Muscle of arm (tissue), 12 donors: ENCODE data around the gene PTPN13. TPM values are rescaled to one million over a fixed set of nuclear protein-coding genes. Genes with fewer than 3 reads are reported as not detected.

ENCODE experiments used
- DNase-seq: peaks from one replicate; pipeline ENCODE4 v3.0.0-alpha.2; 2013
- polyA plus RNA-seq, 12 donors: library from polyadenylated mRNA; unstranded; fragments of 120-200 nt; gene quantifications; one replicate each; pipeline ENCODE4 v1.2.1, GENCODE V29; 2013; ENCODE audit not compliant: insufficient read length in 12 of 12

The PTPN13 gene
- polyA plus RNA-seq, 12 donors: 2.8 to 42.5 (median 4.5) TPM; not detected in 1

DNA sequence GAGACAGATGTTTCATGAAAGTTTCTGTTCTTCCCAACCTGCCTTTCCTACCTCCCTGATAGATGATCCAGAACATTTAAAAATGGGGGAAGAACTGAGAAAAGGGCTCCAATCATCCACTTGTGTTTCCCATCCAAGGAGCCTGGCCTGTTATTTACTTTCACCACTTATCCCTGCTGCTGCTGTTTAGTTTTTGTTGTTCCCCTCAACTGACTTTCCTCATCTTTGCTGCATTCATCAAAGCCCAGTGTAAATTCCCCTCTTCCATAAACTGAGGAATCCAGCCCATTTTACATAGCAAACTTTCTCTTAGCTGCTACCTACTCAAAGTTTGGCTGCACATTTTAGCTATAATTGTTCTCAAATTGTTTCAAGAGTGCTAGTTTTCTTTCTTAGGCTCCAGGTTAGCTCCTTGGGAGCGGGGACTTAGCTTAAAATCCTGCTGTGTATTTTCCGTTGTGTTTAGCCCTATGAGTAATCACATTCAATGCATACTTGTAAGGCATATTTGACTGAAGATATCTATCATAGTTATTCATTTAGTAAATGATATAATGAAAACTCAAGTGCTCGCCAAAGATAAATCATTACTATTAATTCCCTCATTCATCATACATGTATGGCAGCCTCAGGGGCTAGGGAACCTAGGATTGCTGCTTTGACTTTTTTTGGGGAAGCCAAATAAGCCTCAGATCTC lies 1.4 kb upstream of the PTPN13 start:
- DNase-seq: no peak

DNA sequence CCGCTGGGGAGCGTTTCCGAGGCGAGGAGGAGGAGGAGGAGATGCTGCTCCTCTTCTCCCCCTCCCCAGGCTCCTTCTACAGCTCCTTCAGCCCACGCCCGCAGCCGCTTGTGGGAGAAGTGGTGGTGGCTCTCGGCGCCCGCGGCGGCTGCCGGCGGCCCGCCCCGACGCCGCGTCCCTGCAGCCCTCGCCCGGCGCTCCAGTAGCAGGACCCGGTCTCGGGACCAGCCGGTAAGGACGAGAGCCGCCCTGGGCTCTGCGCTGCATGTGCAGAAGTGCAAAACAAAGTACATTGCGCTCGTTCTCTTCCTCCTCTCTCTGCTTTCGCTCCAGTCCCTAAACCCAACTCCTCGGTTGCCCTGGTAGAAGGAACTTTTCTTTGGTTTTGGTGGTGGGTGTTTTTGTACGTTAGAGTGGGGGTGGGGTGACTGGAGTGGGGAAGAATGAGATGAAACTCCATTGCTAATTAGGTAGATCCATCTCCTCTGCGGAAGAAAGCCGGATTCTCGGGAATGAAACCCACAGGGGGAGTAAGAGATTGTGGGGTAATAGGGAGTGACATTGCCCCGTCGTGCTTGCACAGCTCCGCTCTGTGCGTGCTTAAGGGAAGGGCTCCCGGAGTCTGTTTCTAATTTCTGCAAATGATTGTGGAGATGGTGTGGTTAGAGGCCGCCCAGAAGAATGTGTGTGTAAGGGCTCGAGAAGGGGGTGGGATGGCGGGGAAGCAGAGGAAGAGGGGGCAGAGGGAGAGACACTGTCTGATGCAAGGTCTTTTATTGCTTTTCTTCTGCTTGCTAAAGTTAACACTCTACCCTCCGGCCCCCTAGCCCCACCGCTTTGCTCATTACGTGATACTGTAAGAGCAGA lies 677 bp downstream of the PTPN13 start:
- DNase-seq: peak; percentile 47

DNA sequence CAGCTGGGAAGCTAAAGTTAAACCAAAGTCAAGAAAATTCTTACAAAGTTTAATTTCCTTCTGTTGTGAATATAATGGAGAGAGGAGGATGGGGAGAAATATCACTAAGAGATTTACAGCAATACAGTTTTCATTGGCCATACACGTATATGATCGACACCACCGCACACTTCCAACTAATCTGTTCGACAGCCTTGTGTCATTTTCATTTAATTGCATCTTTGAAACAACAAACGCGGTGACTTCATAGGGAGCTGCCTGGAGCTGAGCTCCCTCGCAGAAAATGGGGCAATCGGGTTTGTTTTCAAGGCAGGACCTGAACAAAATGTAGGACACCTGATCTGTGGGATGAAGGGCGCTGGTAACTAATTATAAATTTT lies 1.3 kb downstream of the PTPN13 start:
- DNase-seq: no peak

GRCh38 chr4:86596807-86597206 lies 2.7 kb downstream of the PTPN13 start:
- no peak for DNase-seq

- no peak for DNase-seq
Measured at GRCh38 chr4:86600007-86600653, 6.0 kb downstream of the PTPN13 start.

GRCh38 chr4:86603311-86603885 lies 9.3 kb downstream of the PTPN13 start:
- no peak for DNase-seq

DNA sequence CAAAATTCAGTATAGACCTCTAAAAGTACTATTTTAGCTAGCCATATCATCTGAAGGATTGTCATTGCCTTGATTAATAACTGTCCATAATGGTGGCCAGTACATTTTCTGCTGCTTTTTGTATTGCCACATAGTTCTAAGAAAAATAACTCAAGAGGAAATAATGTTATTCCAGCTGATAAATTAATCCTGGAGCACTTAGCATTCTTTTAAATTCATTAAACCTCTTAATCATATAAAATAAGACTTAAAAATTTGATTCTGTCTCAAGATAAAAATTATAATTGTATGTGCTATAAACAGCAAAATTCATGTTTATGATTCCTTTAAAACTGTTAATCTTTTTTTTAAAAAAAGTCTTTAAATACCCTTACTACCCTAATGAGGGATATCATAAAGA lies 12.7 kb downstream of the PTPN13 start:
- no peak for DNase-seq

- no peak for DNase-seq
Measured at GRCh38 chr4:86608757-86609375, 14.8 kb downstream of the PTPN13 start.

DNA sequence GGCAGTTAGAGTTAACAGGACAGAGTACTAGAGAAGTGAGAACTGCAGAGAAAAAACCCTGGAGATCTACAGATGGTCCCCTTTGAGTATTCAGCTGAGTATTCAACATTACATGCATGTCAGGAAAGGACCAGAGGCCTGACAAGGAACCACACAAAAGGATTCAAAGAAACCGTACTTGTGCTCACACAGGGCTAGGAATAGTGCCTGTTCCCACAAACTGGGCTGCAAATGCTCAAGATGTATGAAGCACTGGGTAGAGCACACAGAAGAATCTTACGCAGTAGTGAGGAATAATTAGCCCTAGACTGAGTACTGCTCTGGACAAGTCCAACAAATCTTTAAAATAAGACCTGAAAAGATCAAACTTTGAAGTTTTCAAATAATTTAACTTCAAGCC lies 17.6 kb downstream of the PTPN13 start:
- no peak for DNase-seq

DNA sequence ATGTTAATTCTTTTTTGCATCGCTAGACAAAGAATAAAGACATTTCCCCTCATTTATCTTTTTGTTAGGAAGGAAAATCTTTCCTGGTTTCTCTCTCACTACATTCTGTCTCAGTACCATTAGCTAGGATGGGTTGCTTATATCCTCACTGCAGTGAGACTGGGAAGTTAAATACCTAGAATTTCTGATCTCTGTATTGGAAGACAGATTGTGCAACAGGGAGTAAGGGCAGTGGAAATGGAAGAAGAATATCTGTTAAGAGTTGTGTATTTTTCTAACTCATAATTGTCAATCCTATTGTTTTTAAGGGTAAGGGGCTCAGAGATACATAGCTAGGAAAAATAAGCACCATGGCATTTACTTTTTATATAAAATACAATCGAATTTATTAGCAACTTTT lies 19.6 kb downstream of the PTPN13 start:
- no peak for DNase-seq

- no peak for DNase-seq
Measured at GRCh38 chr4:86614865-86615264, 20.8 kb downstream of the PTPN13 start.

GRCh38 chr4:86615501-86615900 lies 21.4 kb downstream of the PTPN13 start:
- no peak for DNase-seq

GRCh38 chr4:86619656-86620055 lies 25.5 kb downstream of the PTPN13 start:
- no peak for DNase-seq

DNA sequence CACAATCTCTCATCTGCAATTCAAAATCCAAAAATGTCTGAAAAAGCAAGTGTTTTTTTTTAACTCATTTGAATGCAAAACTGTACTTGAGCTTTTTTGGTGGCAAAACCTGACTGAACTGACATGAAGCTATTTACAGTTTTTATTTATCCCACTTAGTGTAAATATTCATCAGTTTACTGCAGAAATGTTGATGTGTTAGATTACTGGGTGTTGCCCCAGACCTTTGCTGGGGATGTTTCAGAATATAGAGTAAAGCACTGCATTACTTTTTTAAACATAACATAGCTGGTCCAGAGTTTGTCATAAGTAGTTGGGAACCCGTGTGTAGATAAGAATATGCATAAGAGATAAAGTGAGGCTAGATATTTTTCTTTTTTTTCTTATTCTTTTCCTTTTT lies 27.3 kb downstream of the PTPN13 start:
- DNase-seq: no peak

DNA sequence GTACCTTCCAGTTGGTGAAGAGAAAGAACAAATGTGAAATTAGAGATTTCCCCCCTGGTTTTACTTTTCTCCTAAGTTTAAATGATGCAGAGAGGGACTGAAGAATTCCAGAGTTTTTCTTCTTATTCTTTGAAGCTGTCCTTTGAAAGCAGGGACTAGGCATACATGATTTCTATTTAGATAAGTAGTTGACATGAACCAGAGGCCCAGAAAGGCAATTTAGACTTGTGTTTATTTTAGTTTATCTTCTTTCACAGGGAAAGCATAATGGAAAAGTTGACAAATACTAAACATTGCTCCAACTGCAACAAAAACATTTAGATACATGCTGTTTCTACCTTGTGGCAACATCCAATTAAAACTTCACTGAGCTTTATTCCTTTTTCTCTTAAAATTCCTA lies 32.0 kb downstream of the PTPN13 start:
- no peak for DNase-seq

- no peak for DNase-seq
Measured at GRCh38 chr4:86627462-86628135, 33.5 kb downstream of the PTPN13 start.

GRCh38 chr4:86630629-86631028 lies 36.5 kb downstream of the PTPN13 start:
- no peak for DNase-seq

GRCh38 chr4:86631166-86631565 lies 37.1 kb downstream of the PTPN13 start:
- no peak for DNase-seq

- DNase-seq: no peak
Measured at GRCh38 chr4:86633854-86634253, 39.7 kb downstream of the PTPN13 start.

DNA sequence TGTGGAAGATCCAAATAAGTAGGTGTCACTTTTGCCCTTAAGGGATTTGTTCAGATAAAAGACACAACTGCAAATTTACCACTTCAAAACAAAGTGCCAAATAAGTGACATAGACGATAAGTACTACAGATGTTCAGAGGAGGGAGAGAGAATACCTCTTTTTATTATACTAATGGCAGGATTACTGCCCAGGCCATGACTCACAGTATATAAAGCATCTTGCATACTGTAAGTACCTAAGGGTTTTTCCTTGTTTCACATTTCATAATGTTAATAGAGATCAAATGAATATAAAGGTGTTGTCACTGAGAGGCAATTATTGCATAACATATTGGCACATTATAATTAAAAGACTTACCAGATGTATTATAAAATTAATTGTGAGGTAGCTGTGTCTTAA lies 46.4 kb downstream of the PTPN13 start:
- no peak for DNase-seq

DNA sequence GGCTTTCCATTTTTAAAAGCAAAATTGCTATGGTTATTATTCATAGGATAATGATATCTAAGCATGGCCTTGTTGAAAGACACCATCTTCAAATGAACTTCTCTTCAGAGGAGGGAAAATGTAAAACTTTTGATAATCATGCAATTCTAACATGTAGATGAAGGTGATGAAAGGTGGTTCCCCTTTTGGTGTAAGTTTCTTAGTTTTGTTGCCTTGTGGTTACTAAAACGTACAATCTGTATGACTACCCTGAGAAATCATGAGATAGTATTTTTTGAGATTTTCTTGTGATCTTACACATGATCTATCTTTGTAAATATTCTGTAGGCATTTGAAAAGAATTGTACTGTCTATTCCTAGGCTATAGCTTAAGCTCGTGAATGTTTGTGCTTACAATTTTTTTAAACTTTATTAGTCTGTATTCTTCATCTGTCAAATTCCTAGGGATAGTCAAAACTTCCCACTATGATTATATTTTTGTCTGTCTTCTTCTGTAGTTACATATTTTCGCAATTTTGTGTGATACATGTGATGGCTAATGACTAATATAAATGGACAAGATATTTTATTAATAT lies 47.5 kb downstream of the PTPN13 start:
- no peak for DNase-seq
